Testis (tissue), 3 donors: ENCODE results near the gene CD300H. TPM values are rescaled to one million over a fixed set of nuclear protein-coding genes. Genes with fewer than 3 reads are reported as not detected.

Source experiments
- DNase-seq: peaks from one replicate; pipeline ENCODE4 v3.0.0-alpha.2; 2019
- H3K27ac ChIP-seq, 2 donors: fragments of 200-600 bp; sonication (generic); one replicate each; pipeline ENCODE4 v1.5.1; 2019
- H3K27me3 ChIP-seq: fragments of 200-600 bp; sonication (generic); one replicate; pipeline ENCODE4 v1.5.1; 2019
- H3K36me3 ChIP-seq: fragments of 200-600 bp; sonication (generic); one replicate; pipeline ENCODE4 v1.5.1; 2017; ENCODE audit warnings: low read depth; ENCODE audit errors: missing control alignments
- H3K4me1 ChIP-seq: fragments of 200-600 bp; sonication (generic); one replicate; pipeline ENCODE4 v1.5.1; 2019
- H3K4me3 ChIP-seq, 2 donors: fragments of 200-600 bp; sonication (generic); one replicate each; pipeline ENCODE4 v1.5.1; 2017 to 2019
- H3K9me3 ChIP-seq: fragments of 200-600 bp; sonication (generic); one replicate; pipeline ENCODE4 v1.5.1; 2017
- POLR2A ChIP-seq: fragments of 450-650 bp; IDR thresholded peaks from one replicate; pipeline ENCODE4 v1.6.1; 2017; ENCODE audit warnings: antibody characterized with exemption, mild to moderate bottlenecking, moderate library complexity
- WGBS, 2 donors: methylation state at CpG; one replicate each; pipeline ENCODE4 v1.1.5; 2018; 5-methylcytosine and 5-hydroxymethylcytosine counted together
- intact Hi-C: fragments of 100-400 bp; cut with DNase I; formaldehyde crosslinking; loops from one replicate; pipeline ENCODE4 v1.15.1; 2023; ENCODE audit warnings: low total_unique reads
- polyA plus RNA-seq: library from polyadenylated mRNA; stranded (reverse); fragments of 350-450 nt; fragmentation: Illumina TruSeq; extraction: RNeasy Lipid Tissue Mini Kit (QIAGEN cat#74804); gene quantifications from one replicate; pipeline ENCODE4 v1.2.3, GENCODE V29; 2014; ENCODE audit warnings: low read depth, low replicate concordance; ENCODE audit not compliant: insufficient read depth
- total RNA-seq, 2 donors: library from RNA; depleted of rRNA; stranded (reverse); fragments of >200 nt; gene quantifications; one replicate each; pipeline ENCODE4 v1.2.3, GENCODE V29; 2016
- TF ChIP-seq, protein P1 (sequence below), 3 experiments: fragments of 450-650 bp in 2 of 3; fragments of 200-600 bp in 1 of 3; sonication (generic) in 1 of 3; IDR thresholded peaks; one replicate each; pipeline ENCODE4 v1.5.1; 2016 to 2019; ENCODE audit warnings: antibody characterized with exemption in 3 of 3, mild to moderate bottlenecking in 2 of 3, moderate library complexity in 1 of 3

Gene CD300H
- total and polyA plus RNA-seq, 3 donors from 2014 or later, result not detected

DNA sequence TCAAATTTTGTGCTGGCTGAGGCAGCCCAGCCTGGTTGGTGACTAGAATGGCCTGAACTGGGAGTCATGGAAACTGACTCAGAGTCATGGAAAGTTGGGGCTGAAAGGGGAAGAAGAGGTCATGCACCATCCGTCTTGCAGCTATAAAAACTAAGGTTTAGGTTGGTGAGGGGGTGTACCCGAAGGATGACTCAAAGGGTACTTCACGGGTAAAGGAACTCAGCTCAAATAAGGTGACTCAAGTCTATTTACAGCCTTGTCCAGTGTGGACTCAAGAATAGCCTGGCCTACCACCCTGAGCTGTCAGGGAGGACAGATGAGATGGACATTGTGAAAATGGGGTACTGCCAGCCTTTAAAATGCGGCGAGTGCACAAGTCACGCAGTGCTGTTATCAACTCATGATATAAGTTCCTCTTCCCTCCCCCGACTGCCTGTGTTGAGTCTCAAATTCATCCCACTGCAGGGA is 54.7 kb downstream of the CD300H start:
- no peaks in the 10 kb centered on the region for H3K36me3 ChIP-seq
- TF ChIP-seq, protein P1, sequence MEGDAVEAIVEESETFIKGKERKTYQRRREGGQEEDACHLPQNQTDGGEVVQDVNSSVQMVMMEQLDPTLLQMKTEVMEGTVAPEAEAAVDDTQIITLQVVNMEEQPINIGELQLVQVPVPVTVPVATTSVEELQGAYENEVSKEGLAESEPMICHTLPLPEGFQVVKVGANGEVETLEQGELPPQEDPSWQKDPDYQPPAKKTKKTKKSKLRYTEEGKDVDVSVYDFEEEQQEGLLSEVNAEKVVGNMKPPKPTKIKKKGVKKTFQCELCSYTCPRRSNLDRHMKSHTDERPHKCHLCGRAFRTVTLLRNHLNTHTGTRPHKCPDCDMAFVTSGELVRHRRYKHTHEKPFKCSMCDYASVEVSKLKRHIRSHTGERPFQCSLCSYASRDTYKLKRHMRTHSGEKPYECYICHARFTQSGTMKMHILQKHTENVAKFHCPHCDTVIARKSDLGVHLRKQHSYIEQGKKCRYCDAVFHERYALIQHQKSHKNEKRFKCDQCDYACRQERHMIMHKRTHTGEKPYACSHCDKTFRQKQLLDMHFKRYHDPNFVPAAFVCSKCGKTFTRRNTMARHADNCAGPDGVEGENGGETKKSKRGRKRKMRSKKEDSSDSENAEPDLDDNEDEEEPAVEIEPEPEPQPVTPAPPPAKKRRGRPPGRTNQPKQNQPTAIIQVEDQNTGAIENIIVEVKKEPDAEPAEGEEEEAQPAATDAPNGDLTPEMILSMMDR (IDR thresholded peaks at IDR 0.05), result no peak
- no peak for TF ChIP-seq POLR2A
- H3K9me3 ChIP-seq, result no peaks in the 10 kb centered on the region
- 58 to 63% methylated on average over 7 of the region's 7 CpGs for WGBS, 2 donors
- intact Hi-C loops, result no loop called here
- no peaks in the 10 kb centered on the region for H3K27me3 ChIP-seq
- no peak overlapping the region for H3K4me3 ChIP-seq
- DNase-seq, result no peak
- H3K4me1 ChIP-seq, result no peaks in the 10 kb centered on the region
- no peak overlapping the region for H3K27ac ChIP-seq

DNA sequence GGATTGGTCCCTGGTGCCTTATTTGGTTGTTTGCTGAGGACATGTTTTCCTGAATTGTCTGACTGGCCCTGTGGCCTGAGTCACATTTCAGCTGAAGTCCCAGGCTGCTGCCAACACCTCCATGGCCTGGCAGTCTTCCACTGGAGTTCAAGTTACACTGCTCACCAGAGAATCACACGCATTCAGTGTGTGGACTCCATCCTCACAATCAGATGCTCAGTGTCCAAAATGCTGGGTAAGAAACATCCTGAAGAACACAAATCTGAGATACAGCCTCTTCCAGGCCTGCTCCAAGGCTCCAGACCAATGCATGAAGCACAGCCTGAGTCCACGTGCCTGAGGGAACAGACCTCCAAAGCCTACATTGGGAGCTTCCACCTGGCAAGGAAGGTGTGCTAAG is 55.3 kb downstream of the CD300H start:
- Histone ChIP-seq H3K36me3 (no peaks in the 10 kb centered on the region), H3K9me3 (no peaks in the 10 kb centered on the region), H3K27ac (no peak overlapping the region), H3K4me1 (no peaks in the 10 kb centered on the region), H3K27me3 (no peaks in the 10 kb centered on the region), H3K4me3 (no peak overlapping the region)
- intact Hi-C loops, result no loop called here
- DNase-seq, result no peak
- 78 to 83% methylated on average over 2 of the region's 2 CpGs for WGBS, 2 donors
- no peak for TF ChIP-seq POLR2A
- TF ChIP-seq, protein P1 (IDR thresholded peaks at IDR 0.05), result no peak

Other genes starting within 250 kb of the CD300H start
- 1 to 10 TPM; 3.0 to 3.3 TPM for gene KIF19, start 241.3 kb downstream of the CD300H start, total RNA-seq
- 2.0 TPM for gene KIF19, start 241.3 kb downstream of the CD300H start, polyA plus RNA-seq
- gene BTBD17, start 205.6 kb downstream of the CD300H start, total RNA-seq, result 1 to 10 TPM in 1 of 2 donors, under 1 TPM in 1; 0.79 to 1.2 TPM
- not detected for gene BTBD17, start 205.6 kb downstream of the CD300H start, polyA plus RNA-seq
- under 1 TPM; 0.55 to 0.87 TPM for gene GPR142, start 200.0 kb downstream of the CD300H start, total RNA-seq
- gene GPR142, start 200.0 kb downstream of the CD300H start, polyA plus RNA-seq, result 0.51 TPM
- 10 to 100 TPM in 1 of 2 donors, 1 to 10 TPM in 1; 6.8 to 19.0 TPM for gene GPRC5C, start 135.4 kb downstream of the CD300H start, total RNA-seq
- 14.1 TPM for gene GPRC5C, start 135.4 kb downstream of the CD300H start, polyA plus RNA-seq
- gene CD300A, start 100.9 kb downstream of the CD300H start, total RNA-seq, result 1 to 10 TPM; 2.0 to 2.4 TPM
- gene CD300A, start 100.9 kb downstream of the CD300H start, polyA plus RNA-seq, result 3.7 TPM
- gene CD300LB, start 36.0 kb downstream of the CD300H start, total RNA-seq, result under 1 TPM; 0.71 to 0.99 TPM
- 0.30 TPM for gene CD300LB, start 36.0 kb downstream of the CD300H start, polyA plus RNA-seq
- gene CD300C, start 21.4 kb downstream of the CD300H start, total RNA-seq, result under 1 TPM; 0.39 to 0.81 TPM
- gene CD300C, start 21.4 kb downstream of the CD300H start, polyA plus RNA-seq, result 0.34 TPM
- not detected for gene CD300LD, start 24.8 kb upstream of the CD300H start, total RNA-seq
- gene CD300LD, start 24.8 kb upstream of the CD300H start, polyA plus RNA-seq, result 0.41 TPM
- under 1 TPM in 1 of 2 donors, not detected in 1; 0.31 TPM for gene CD300E, start 56.2 kb upstream of the CD300H start, total RNA-seq
- 0.45 TPM for gene CD300E, start 56.2 kb upstream of the CD300H start, polyA plus RNA-seq
- gene CD300LF, start 145.4 kb upstream of the CD300H start, total RNA-seq, result 1 to 10 TPM in 1 of 2 donors, under 1 TPM in 1; 0.43 to 1.1 TPM
- gene CD300LF, start 145.4 kb upstream of the CD300H start, polyA plus RNA-seq, result 0.79 TPM
- gene RAB37, start 169.7 kb upstream of the CD300H start, total RNA-seq, result under 1 TPM; 0.81 to 0.94 TPM
- 1.9 TPM for gene RAB37, start 169.7 kb upstream of the CD300H start, polyA plus RNA-seq
- gene NHERF1, start 181.1 kb upstream of the CD300H start, total RNA-seq, result 10 to 100 TPM; 26.9 to 28.6 TPM
- 69.2 TPM for gene NHERF1, start 181.1 kb upstream of the CD300H start, polyA plus RNA-seq
- gene NAT9, start 208.8 kb upstream of the CD300H start, total RNA-seq, result 10 to 100 TPM; 45.6 to 51.3 TPM
- 43.8 TPM for gene NAT9, start 208.8 kb upstream of the CD300H start, polyA plus RNA-seq